Body of pancreas (tissue), 4 donors: ENCODE measurements around the gene AURKAIP1. TPM values are rescaled to one million over a fixed set of nuclear protein-coding genes. Genes with fewer than 3 reads are reported as not detected.

Experiments used
- ATAC-seq: fragments of 150-250 bp; one replicate; pipeline ENCODE4 v1.9.1; 2016
- DNase-seq, 4 donors: peaks; one replicate each; pipeline ENCODE4 v3.0.0-alpha.2; 2019
- H3K27ac ChIP-seq, 4 donors: fragments of 200-600 bp; sonication (generic); 1 replicate in 3 of 4; 2 replicates in 1 of 4; pipeline versions ENCODE4 v1.5.1 to v1.6.1; 2016 to 2019; ENCODE audit warnings: mild to moderate bottlenecking in 1 of 4, mixed read lengths in 1 of 4, moderate library complexity in 1 of 4
- H3K27me3 ChIP-seq, 2 donors: fragments of 200-600 bp; sonication (generic); one replicate each; pipeline ENCODE4 v1.6.0; 2016; ENCODE audit warnings: mild to moderate bottlenecking in 1 of 2
- H3K36me3 ChIP-seq, 2 donors: fragments of 200-600 bp; sonication (generic); replicated peaks in 1 of 2; 2 replicates each; pipeline ENCODE4 v1.5.1; 2016; ENCODE audit warnings: low read depth in 2 of 2; ENCODE audit not compliant: insufficient read depth in 1 of 2
- H3K4me1 ChIP-seq: fragments of 200-600 bp; sonication (generic); one replicate; pipeline ENCODE4 v1.6.0; 2016
- H3K4me3 ChIP-seq, 2 donors: fragments of 200-600 bp; sonication (generic); 1 replicate in 1 of 2; 2 replicates in 1 of 2; pipeline ENCODE4 v1.5.1; 2016 to 2019
- H3K9me3 ChIP-seq, 3 donors: fragments of 200-600 bp; sonication (generic); 1 replicate in 2 of 3; 2 replicates in 1 of 3; pipeline ENCODE4 v1.5.1; 2016
- CTCF ChIP-seq, 7 experiments: fragments of 450-650 bp in 4 of 7; fragments of 200-600 bp in 3 of 7; sonication (generic) in 3 of 7; IDR thresholded peaks; one replicate each; pipeline ENCODE4 v1.5.1; 2016 to 2019; ENCODE audit warnings: antibody characterized with exemption in 7 of 7
- POLR2A ChIP-seq, 3 donors: fragments of 450-650 bp; IDR thresholded peaks; one replicate each; pipeline ENCODE4 v1.6.1; 2016; ENCODE audit warnings: antibody characterized with exemption in 3 of 3, mild to moderate bottlenecking in 2 of 3
- WGBS, 2 donors: methylation state at CpG; one replicate each; pipeline ENCODE4 v1.1.5; 2017; 5-methylcytosine and 5-hydroxymethylcytosine counted together
- intact Hi-C: fragments of 100-400 bp; cut with DNase I; formaldehyde crosslinking; loops from one replicate; pipeline ENCODE4 v1.15.1; 2023
- total RNA-seq, 2 donors: library from RNA; depleted of rRNA; stranded (reverse); fragments of >200 nt; gene quantifications; one replicate each; pipeline ENCODE4 v1.1.0, GENCODE V29; 2016

AURKAIP1 gene
- total RNA-seq, 2 donors from 2014 or later: 79.4 to 93.7 TPM

DNA sequence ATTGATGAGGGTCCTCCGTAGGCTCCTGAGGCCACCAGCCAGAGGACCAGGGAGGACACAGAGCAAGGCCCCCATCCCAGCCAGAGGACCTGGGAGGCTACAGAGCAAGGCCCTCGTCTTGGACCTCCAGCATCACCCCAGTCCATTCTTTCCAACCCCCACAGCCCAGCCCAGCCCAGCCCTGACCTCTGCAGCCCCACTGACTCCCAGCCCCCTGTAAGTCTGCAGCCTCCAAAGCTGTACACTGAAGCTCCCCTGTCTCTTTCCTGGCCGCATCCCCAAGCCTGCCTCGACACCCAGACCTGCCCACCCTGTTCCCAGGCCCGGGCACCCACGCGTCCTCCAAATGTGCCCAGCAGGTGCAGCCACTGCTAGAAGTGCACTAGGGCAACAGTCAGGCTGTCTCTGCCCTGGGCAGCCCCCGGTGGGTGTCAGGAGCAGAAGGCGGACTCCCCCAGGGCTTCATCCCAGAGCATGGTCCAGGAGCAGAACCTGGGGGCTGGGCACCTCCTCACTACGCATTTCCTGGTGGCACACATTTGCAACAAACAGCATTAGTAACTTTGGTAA is 27.9 kb downstream of the AURKAIP1 start:
- Histone ChIP-seq H3K27me3 (no peaks in the 10 kb centered on the region), H3K4me3 (no peak overlapping the region), H3K9me3 (no peaks in the 10 kb centered on the region), H3K36me3 (no peaks in the 10 kb centered on the region), H3K27ac (peak overlapping the region; percentile 67 to 88 (median 82)), H3K4me1 (peaks cover 45% of the 10 kb centered on the region)
- intact Hi-C loops: no loop called here
- DNase-seq: no peak
- 17 to 45% methylated on average over 1 to 10 of the region's 10 CpGs for WGBS, 2 donors
- TF ChIP-seq POLR2A (IDR thresholded peaks at IDR 0.05): no peak
- TF ChIP-seq CTCF (IDR thresholded peaks at IDR 0.05): no peak
- ATAC-seq: no peak

DNA sequence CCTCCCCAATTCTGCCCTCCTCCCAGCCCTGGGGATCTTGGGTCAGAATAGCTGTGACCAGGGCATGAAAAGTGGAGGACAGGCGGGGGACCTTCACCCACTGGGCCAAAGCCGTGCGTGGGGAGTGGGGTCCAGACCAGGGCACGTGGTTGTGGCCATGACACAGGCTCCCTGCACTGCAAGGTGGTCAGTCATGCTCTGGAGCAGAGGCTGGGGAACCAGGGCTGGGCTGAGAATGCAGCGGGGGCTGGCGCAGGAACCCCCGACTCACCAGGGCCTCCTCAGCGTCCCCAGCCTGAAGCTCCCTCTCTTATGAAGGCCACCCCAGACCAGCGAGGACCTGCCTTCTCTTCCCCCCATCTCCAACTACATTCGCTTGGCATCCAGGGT is 28.5 kb downstream of the AURKAIP1 start:
- DNase-seq: no peak
- ATAC-seq: no peak
- H3K4me1 ChIP-seq: peaks cover 45% of the 10 kb centered on the region
- WGBS, 2 donors: 77 to 100% methylated on average over 1 to 10 of the region's 10 CpGs
- no peak for TF ChIP-seq POLR2A (IDR thresholded peaks at IDR 0.05)
- no peak for TF ChIP-seq CTCF (IDR thresholded peaks at IDR 0.05)
- peak overlapping the region in 2 of 4 donors; percentile 67 to 79 for H3K27ac ChIP-seq
- no peak overlapping the region for H3K4me3 ChIP-seq
- peaks cover 0 to under 1% of the 10 kb centered on the region in 2 donors for H3K36me3 ChIP-seq
- H3K9me3 ChIP-seq: no peaks in the 10 kb centered on the region
- intact Hi-C loops: no loop called here
- no peaks in the 10 kb centered on the region for H3K27me3 ChIP-seq

- TF ChIP-seq POLR2A (IDR thresholded peaks at IDR 0.05) (no peak), CTCF (IDR thresholded peaks at IDR 0.05) (no peak)
- peaks cover 45% of the 10 kb centered on the region for H3K4me1 ChIP-seq
- no peaks in the 10 kb centered on the region for H3K9me3 ChIP-seq
- peak overlapping the region in 1 of 4 donors; percentile 79 for H3K27ac ChIP-seq
- ATAC-seq: no peak
- peaks cover 0 to 4% of the 10 kb centered on the region in 2 donors for H3K36me3 ChIP-seq
- no peak overlapping the region for H3K4me3 ChIP-seq
- no peak for DNase-seq
- no peaks in the 10 kb centered on the region for H3K27me3 ChIP-seq
- intact Hi-C loops: no loop called here
- 44% methylated on average over 5 to 11 of the region's 12 CpGs for WGBS, 2 donors
Observed at GRCh38 chr1:1345860-1346500, 29.0 kb downstream of the AURKAIP1 start.

- Histone ChIP-seq H3K4me1 (peaks cover 45% of the 10 kb centered on the region), H3K36me3 (peaks cover 0 to 4% of the 10 kb centered on the region in 2 donors), H3K9me3 (no peaks in the 10 kb centered on the region), H3K4me3 (no peak overlapping the region), H3K27me3 (no peaks in the 10 kb centered on the region), H3K27ac (no peak overlapping the region)
- ATAC-seq (no peak), DNase-seq (no peak)
- TF ChIP-seq CTCF (IDR thresholded peaks at IDR 0.05): no peak
- TF ChIP-seq POLR2A (IDR thresholded peaks at IDR 0.05): no peak
- intact Hi-C loops: no loop called here
- 72% methylated on average over 13 of the region's 16 CpGs; no CpG with 5 or more reads in 1 of the 2 donors for WGBS, 2 donors
Observed at GRCh38 chr1:1345384-1345783, 29.6 kb downstream of the AURKAIP1 start.
